GM18867 (cell line): ENCODE results near the gene PRKN.

Source experiments
- ATAC-seq: cut with Tn5 transposase; IDR thresholded peaks from one replicate; pipeline ENCODE4 v1.9.1; 2021; ENCODE audit warnings: mild to moderate bottlenecking, moderate library complexity; ENCODE audit not compliant: unreplicated experiment

Gene PRKN

GRCh38 chr6:161749576-161749975 is 978.0 kb downstream of the PRKN start:
- ATAC-seq, result no peak

GRCh38 chr6:161748535-161749416 is 978.8 kb downstream of the PRKN start:
- peak; percentile 55 for ATAC-seq

- ATAC-seq, result no peak
Measured at GRCh38 chr6:161747506-161747905, 980.1 kb downstream of the PRKN start.

- no peak for ATAC-seq
Measured at GRCh38 chr6:161745594-161746141, 981.9 kb downstream of the PRKN start.

GRCh38 chr6:161745128-161745527 is 982.4 kb downstream of the PRKN start:
- ATAC-seq, result no peak

GRCh38 chr6:161744211-161745067 is 983.1 kb downstream of the PRKN start:
- no peak for ATAC-seq

GRCh38 chr6:161743509-161744178 is 983.9 kb downstream of the PRKN start:
- ATAC-seq, result no peak

- no peak for ATAC-seq
Measured at GRCh38 chr6:161740486-161740885, 987.1 kb downstream of the PRKN start.

- no peak for ATAC-seq
Measured at GRCh38 chr6:161736781-161737292, 990.7 kb downstream of the PRKN start.

- ATAC-seq, result no peak
Measured at GRCh38 chr6:161736326-161736725, 991.2 kb downstream of the PRKN start.

- ATAC-seq, result no peak
Measured at GRCh38 chr6:161732594-161732993, 995.0 kb downstream of the PRKN start.

- no peak for ATAC-seq
Measured at GRCh38 chr6:161727083-161727833, 1000.3 kb downstream of the PRKN start.

GRCh38 chr6:161722394-161722793 is 1005.2 kb downstream of the PRKN start:
- no peak for ATAC-seq

- ATAC-seq, result no peak
Measured at GRCh38 chr6:161721511-161721910, 1006.1 kb downstream of the PRKN start.

- no peak for ATAC-seq
Measured at GRCh38 chr6:161716176-161716575, 1011.4 kb downstream of the PRKN start.

- ATAC-seq, result no peak
Measured at GRCh38 chr6:161711938-161712337, 1015.6 kb downstream of the PRKN start.

- ATAC-seq, result no peak
Measured at GRCh38 chr6:161711515-161711914, 1016.1 kb downstream of the PRKN start.

- ATAC-seq, result no peak
Measured at GRCh38 chr6:161710698-161711097, 1016.9 kb downstream of the PRKN start.

- no peak for ATAC-seq
Measured at GRCh38 chr6:161701056-161701455, 1026.5 kb downstream of the PRKN start.

- no peak for ATAC-seq
Measured at GRCh38 chr6:161696801-161697200, 1030.8 kb downstream of the PRKN start.
